Liver (tissue), 9 donors: ENCODE measurements around the gene E2F4. TPM values are rescaled to one million over a fixed set of nuclear protein-coding genes. Genes with fewer than 3 reads are reported as not detected.

Experiments used
- DNase-seq: peaks from one replicate; pipeline ENCODE4 v3.0.0-alpha.2; 2017; ENCODE audit warnings: low spot score
- H3K27ac ChIP-seq, 2 donors: one replicate each; pipeline ENCODE4 v1.7.0; 2013; ENCODE audit warnings: inconsistent platforms in 2 of 2, low read length in 2 of 2, control low read depth in 1 of 2, low read depth in 1 of 2, mild to moderate bottlenecking in 1 of 2
- H3K27me3 ChIP-seq, 4 donors: one replicate each; pipeline versions ENCODE4 v1.6.1 to v1.7.0; 2013; ENCODE audit warnings: low read length in 3 of 4, inconsistent platforms in 1 of 4, mild to moderate bottlenecking in 1 of 4, moderate library complexity in 1 of 4; ENCODE audit not compliant: control insufficient read depth in 4 of 4, insufficient read depth in 4 of 4
- H3K36me3 ChIP-seq, 4 donors: one replicate each; pipeline versions ENCODE4 v1.6.1 to v1.7.0; 2013; ENCODE audit warnings: low read length in 3 of 4, mild to moderate bottlenecking in 3 of 4, low read depth in 1 of 4, moderate library complexity in 1 of 4; ENCODE audit not compliant: control insufficient read depth in 4 of 4, insufficient read depth in 3 of 4
- H3K4me1 ChIP-seq, 4 donors: one replicate each; pipeline versions ENCODE4 v1.6.1 to v1.7.0; 2013; ENCODE audit warnings: low read length in 3 of 4, mild to moderate bottlenecking in 3 of 4, moderate library complexity in 1 of 4; ENCODE audit not compliant: control insufficient read depth in 4 of 4, insufficient read depth in 4 of 4
- H3K4me3 ChIP-seq, 3 donors: one replicate each; pipeline versions ENCODE4 v1.6.1 to v1.7.0; 2013; ENCODE audit warnings: low read length in 3 of 3, control low read depth in 1 of 3, low read depth in 1 of 3, mild to moderate bottlenecking in 1 of 3
- H3K9ac ChIP-seq, 2 donors: one replicate each; pipeline ENCODE4 v1.7.0; 2013; ENCODE audit warnings: low read length in 2 of 2, mild to moderate bottlenecking in 2 of 2, moderate library complexity in 2 of 2, control low read depth in 1 of 2, low read depth in 1 of 2
- H3K9me3 ChIP-seq, 4 donors: one replicate each; pipeline versions ENCODE4 v1.6.1 to v1.7.0; 2013; ENCODE audit warnings: low read length in 3 of 4; ENCODE audit not compliant: control insufficient read depth in 4 of 4
- EGR1 ChIP-seq, 2 donors: IDR thresholded peaks; 2 replicates each; pipeline ENCODE4 v1.6.1; 2016 to 2018; ENCODE audit warnings: antibody characterized with exemption in 2 of 2, low read depth in 2 of 2
- GABPA ChIP-seq, 2 donors: IDR thresholded peaks in 1 of 2; conservative IDR thresholded peaks in 1 of 2; 2 replicates each; pipeline ENCODE4 v1.6.1; 2016; ENCODE audit warnings: antibody characterized with exemption in 2 of 2, mild to moderate bottlenecking in 1 of 2, moderate library complexity in 1 of 2
- HNF4G ChIP-seq: IDR thresholded peaks from 2 replicates; pipeline ENCODE4 v1.6.1; 2016; ENCODE audit warnings: antibody characterized with exemption
- JUND ChIP-seq, 2 donors: IDR thresholded peaks; 2 replicates each; pipeline ENCODE4 v1.6.1; 2016; ENCODE audit warnings: antibody characterized with exemption in 2 of 2
- NR2F2 ChIP-seq: IDR thresholded peaks from 2 replicates; pipeline ENCODE4 v1.6.1; 2016; ENCODE audit warnings: antibody characterized with exemption
- RXRA ChIP-seq, 2 donors: IDR thresholded peaks; 2 replicates each; pipeline ENCODE4 v1.6.1; 2017 to 2018; ENCODE audit warnings: antibody characterized with exemption in 2 of 2, mild to moderate bottlenecking in 1 of 2
- TAF1 ChIP-seq: conservative IDR thresholded peaks from 2 replicates; pipeline ENCODE4 v1.6.1; 2016; ENCODE audit warnings: antibody characterized with exemption, mild to moderate bottlenecking
- YY1 ChIP-seq: IDR thresholded peaks from 2 replicates; pipeline ENCODE4 v1.6.1; 2016; ENCODE audit warnings: antibody characterized with exemption, mild to moderate bottlenecking
- WGBS: extraction: QIAGEN DNeasy Blood & Tissue Kit; methylation state at CpG from one replicate; pipeline ENCODE4 v1.1.7; 2013; 5-methylcytosine and 5-hydroxymethylcytosine counted together
- polyA plus RNA-seq, 2 donors: library from polyadenylated mRNA; stranded (reverse) in 1 of 2; unstranded in 1 of 2; fragments of 200-250 nt in 1 of 2; fragments of >200 nt in 1 of 2; fragmentation: Nextera tagmentation in 1 of 2; extraction: Ambion mirVana in 1 of 2; gene quantifications; one replicate each; pipeline versions ENCODE4 v1.2.1 to v1.2.3, GENCODE V29; 2013 to 2015
- total RNA-seq, 2 donors: library from RNA; depleted of rRNA; stranded (reverse); fragments of >200 nt; gene quantifications; one replicate each; pipeline ENCODE4 v1.2.3, GENCODE V29; 2014
- TF ChIP-seq, protein P1 (sequence below): IDR thresholded peaks from 2 replicates; pipeline ENCODE4 v1.6.1; 2016; ENCODE audit warnings: antibody characterized with exemption
- TF ChIP-seq, protein P2 (sequence below): IDR thresholded peaks from 2 replicates; pipeline ENCODE4 v1.6.1; 2016; ENCODE audit warnings: antibody characterized with exemption
- TF ChIP-seq, protein P3 (sequence below): IDR thresholded peaks from 2 replicates; pipeline ENCODE4 v1.6.1; 2016; ENCODE audit warnings: antibody characterized with exemption, mild to moderate bottlenecking
- TF ChIP-seq, protein P4 (sequence below): IDR thresholded peaks from 2 replicates; pipeline ENCODE4 v1.6.1; 2016; ENCODE audit warnings: antibody characterized with exemption
- TF ChIP-seq, protein P5 (sequence below): fragments of 150-350 bp; IDR thresholded peaks from 2 replicates; pipeline ENCODE4 v1.5.1; 2017; ENCODE audit warnings: improper control_type of control experiment, low read depth, low read length; ENCODE audit not compliant: missing input control
- donor health status: healthy.
- donor health status: healthy.
- donor health status: healthy.
- donor health status: healthy.
- donor health status: healthy.

Gene E2F4
- total and polyA plus RNA-seq, 4 donors, result 18.1 to 107 (median 30.0) TPM

DNA sequence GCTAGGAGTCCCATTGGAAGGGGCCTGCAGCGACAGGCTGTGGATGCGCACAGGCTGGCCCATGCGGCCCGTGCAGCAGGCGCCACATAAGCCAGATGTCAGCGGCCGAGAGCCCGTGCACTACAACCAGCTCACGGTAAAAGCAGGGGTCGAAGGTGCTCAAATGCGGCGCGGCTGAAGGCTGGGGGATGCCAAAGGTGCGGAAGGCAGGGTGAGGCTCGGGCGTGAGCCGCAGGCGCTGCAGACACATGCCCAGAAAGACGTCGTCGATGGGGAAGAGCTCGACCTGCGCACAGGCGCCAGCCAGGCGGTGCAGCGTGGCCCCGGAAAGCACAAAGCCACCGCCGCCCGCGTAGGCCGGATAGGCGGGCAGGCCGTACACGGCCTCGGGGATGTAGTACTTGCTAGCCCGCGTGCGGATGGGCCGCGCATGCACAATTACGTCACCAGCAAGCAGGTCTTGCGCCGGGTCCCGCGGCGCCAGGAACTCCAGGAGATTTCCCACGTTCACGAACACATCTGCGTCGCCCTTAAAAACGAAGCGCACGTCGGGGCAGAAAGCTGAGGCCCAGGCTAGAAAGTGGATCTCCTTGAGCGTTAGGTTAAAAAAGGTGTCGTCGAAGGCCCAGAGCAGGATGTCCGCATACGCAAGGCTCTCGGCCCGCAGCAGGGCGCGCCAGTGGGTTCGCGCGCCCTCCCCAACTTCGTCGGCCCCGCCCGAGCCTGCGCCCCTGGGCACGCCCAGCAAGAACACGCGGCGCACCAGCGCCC lies 42.5 kb upstream of the E2F4 start:
- H3K36me3 ChIP-seq, result peaks cover 22 to 42% (median 36%) of the 10 kb centered on the region in 4 donors
- no peak overlapping the region for H3K4me3 ChIP-seq
- WGBS, result 48% methylated on average over 77 of the region's 77 CpGs

DNA sequence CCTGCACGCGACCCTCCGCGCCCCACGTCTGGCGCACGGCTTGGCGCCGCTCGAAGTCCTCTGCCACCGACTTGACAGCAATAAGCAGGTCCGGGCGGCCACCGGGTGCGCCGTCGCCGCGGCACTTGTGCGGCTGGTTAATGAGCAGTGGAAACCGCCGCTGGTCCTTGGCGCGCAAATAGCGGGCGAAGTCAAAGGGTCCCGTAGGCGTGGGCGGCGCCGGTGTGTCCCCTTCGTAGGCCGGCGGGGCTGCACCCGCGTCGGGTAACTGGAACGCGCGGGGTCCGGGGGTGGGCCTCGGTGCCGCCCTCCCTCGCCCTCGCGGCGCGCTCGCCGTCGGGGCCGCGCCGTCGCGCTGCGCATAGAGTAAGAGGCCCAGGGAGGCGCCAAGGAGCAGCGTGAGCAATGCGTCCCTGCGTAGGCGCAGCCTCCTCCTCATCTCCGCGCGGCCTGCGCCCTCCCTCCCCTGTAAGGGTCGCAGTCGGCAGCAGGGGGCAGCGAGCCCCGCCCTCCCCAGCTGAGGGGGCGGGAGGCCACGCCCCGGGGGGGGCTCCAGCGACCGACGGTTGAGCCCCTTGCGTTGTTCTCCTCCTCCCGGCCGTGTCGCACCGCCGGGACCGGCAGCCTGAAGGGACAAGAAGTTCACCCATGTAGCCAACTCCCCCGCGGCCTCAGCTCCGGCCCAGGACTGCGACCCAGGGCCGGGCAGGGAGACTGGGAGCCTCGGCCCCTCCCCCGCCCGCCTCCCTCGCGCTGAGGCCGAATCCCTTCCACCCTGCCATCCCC lies 41.7 kb upstream of the E2F4 start:
- Histone ChIP-seq H3K27ac (peak overlapping the region; percentile 61 to 79), H3K27me3 (no peaks in the 10 kb centered on the region), H3K36me3 (peaks cover 14 to 34% (median 28%) of the 10 kb centered on the region in 4 donors), H3K4me3 (peak overlapping the region in 2 of 3 donors; percentile 1 to 54), H3K9ac (no peak overlapping the region), H3K4me1 (peaks cover 6 to 15% (median 11%) of the 10 kb centered on the region in 4 donors), H3K9me3 (no peaks in the 10 kb centered on the region)
- TF ChIP-seq TAF1 (no peak), NR2F2 (no peak), GABPA (IDR thresholded peaks at IDR 0.05 in 1 of 2, conservative IDR thresholded peaks at IDR 0.05 in 1 of 2) (no peak), JUND (IDR thresholded peaks at IDR 0.05) (no peak), EGR1 (IDR thresholded peaks at IDR 0.05; ENCODE audit: low read depth in 2 of 2) (no peak), HNF4G (no peak), YY1 (no peak), RXRA (IDR thresholded peaks at IDR 0.05) (no peak)
- TF ChIP-seq, protein P1, sequence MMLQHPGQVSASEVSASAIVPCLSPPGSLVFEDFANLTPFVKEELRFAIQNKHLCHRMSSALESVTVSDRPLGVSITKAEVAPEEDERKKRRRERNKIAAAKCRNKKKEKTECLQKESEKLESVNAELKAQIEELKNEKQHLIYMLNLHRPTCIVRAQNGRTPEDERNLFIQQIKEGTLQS, result no peak
- TF ChIP-seq, protein P2, sequence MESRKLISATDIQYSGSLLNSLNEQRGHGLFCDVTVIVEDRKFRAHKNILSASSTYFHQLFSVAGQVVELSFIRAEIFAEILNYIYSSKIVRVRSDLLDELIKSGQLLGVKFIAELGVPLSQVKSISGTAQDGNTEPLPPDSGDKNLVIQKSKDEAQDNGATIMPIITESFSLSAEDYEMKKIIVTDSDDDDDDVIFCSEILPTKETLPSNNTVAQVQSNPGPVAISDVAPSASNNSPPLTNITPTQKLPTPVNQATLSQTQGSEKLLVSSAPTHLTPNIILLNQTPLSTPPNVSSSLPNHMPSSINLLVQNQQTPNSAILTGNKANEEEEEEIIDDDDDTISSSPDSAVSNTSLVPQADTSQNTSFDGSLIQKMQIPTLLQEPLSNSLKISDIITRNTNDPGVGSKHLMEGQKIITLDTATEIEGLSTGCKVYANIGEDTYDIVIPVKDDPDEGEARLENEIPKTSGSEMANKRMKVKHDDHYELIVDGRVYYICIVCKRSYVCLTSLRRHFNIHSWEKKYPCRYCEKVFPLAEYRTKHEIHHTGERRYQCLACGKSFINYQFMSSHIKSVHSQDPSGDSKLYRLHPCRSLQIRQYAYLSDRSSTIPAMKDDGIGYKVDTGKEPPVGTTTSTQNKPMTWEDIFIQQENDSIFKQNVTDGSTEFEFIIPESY, result no peak
- TF ChIP-seq, protein P3, sequence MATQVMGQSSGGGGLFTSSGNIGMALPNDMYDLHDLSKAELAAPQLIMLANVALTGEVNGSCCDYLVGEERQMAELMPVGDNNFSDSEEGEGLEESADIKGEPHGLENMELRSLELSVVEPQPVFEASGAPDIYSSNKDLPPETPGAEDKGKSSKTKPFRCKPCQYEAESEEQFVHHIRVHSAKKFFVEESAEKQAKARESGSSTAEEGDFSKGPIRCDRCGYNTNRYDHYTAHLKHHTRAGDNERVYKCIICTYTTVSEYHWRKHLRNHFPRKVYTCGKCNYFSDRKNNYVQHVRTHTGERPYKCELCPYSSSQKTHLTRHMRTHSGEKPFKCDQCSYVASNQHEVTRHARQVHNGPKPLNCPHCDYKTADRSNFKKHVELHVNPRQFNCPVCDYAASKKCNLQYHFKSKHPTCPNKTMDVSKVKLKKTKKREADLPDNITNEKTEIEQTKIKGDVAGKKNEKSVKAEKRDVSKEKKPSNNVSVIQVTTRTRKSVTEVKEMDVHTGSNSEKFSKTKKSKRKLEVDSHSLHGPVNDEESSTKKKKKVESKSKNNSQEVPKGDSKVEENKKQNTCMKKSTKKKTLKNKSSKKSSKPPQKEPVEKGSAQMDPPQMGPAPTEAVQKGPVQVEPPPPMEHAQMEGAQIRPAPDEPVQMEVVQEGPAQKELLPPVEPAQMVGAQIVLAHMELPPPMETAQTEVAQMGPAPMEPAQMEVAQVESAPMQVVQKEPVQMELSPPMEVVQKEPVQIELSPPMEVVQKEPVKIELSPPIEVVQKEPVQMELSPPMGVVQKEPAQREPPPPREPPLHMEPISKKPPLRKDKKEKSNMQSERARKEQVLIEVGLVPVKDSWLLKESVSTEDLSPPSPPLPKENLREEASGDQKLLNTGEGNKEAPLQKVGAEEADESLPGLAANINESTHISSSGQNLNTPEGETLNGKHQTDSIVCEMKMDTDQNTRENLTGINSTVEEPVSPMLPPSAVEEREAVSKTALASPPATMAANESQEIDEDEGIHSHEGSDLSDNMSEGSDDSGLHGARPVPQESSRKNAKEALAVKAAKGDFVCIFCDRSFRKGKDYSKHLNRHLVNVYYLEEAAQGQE, result no peak
- TF ChIP-seq, protein P4, sequence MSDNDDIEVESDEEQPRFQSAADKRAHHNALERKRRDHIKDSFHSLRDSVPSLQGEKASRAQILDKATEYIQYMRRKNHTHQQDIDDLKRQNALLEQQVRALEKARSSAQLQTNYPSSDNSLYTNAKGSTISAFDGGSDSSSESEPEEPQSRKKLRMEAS, result no peak
- TF ChIP-seq, protein P5, sequence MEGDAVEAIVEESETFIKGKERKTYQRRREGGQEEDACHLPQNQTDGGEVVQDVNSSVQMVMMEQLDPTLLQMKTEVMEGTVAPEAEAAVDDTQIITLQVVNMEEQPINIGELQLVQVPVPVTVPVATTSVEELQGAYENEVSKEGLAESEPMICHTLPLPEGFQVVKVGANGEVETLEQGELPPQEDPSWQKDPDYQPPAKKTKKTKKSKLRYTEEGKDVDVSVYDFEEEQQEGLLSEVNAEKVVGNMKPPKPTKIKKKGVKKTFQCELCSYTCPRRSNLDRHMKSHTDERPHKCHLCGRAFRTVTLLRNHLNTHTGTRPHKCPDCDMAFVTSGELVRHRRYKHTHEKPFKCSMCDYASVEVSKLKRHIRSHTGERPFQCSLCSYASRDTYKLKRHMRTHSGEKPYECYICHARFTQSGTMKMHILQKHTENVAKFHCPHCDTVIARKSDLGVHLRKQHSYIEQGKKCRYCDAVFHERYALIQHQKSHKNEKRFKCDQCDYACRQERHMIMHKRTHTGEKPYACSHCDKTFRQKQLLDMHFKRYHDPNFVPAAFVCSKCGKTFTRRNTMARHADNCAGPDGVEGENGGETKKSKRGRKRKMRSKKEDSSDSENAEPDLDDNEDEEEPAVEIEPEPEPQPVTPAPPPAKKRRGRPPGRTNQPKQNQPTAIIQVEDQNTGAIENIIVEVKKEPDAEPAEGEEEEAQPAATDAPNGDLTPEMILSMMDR, result no peak
- WGBS, result 8% methylated on average over 94 of the region's 94 CpGs
- DNase-seq, result peak; percentile 58

More for the DNA sequence above, 42.5 kb upstream of the E2F4 start:
- H3K27me3 ChIP-seq, result no peaks in the 10 kb centered on the region
- no peak overlapping the region for H3K9ac ChIP-seq
- H3K9me3 ChIP-seq, result no peaks in the 10 kb centered on the region
- no peak for DNase-seq
- no peak overlapping the region for H3K27ac ChIP-seq
- TF ChIP-seq, protein P1, result no peak
- TF ChIP-seq, protein P5, result peak; percentile 11
- H3K4me1 ChIP-seq, result peaks cover 3 to 13% (median 8%) of the 10 kb centered on the region in 4 donors
